HepG2 (cell line): ENCODE results near the gene EGLN1. TPM values are rescaled to one million over a fixed set of nuclear protein-coding genes. Genes with fewer than 3 reads are reported as not detected.

ENCODE experiments used
- ARID5B ChIP-seq: IDR thresholded peaks from 2 replicates; pipeline ENCODE4 v1.4.0; 2020; ENCODE audit warnings: mild to moderate bottlenecking, missing genetic modification reagents
- ASH2L ChIP-seq: fragments of 300-600, 200-600 bp; sonication (generic); IDR thresholded peaks from 2 replicates; pipeline ENCODE4 v1.7.0; 2017; ENCODE audit warnings: low read depth, mild to moderate bottlenecking, moderate library complexity, mixed read lengths, low read length; ENCODE audit not compliant: insufficient read length
- BCL6 ChIP-seq: IDR thresholded peaks from 2 replicates; pipeline ENCODE4 v1.6.1; 2016; ENCODE audit warnings: missing genetic modification reagents, missing compliant biosample characterization
- CHD4 ChIP-seq: fragments of 200-600 bp; sonication (generic); IDR thresholded peaks from 2 replicates; pipeline ENCODE4 v1.7.0; 2017; ENCODE audit warnings: mild to moderate bottlenecking, low read length, borderline replicate concordance
- GZF1 ChIP-seq: sonication (generic); formaldehyde crosslinking; IDR thresholded peaks from 2 replicates; pipeline ENCODE4 v1.5.1; 2020; ENCODE audit warnings: mild to moderate bottlenecking, missing genetic modification reagents
- MXD3 ChIP-seq: IDR thresholded peaks from 2 replicates; pipeline ENCODE4 v1.6.1; 2016; ENCODE audit warnings: mild to moderate bottlenecking, missing biosample characterization, missing genetic modification reagents
- NRL ChIP-seq: sonication (generic); formaldehyde crosslinking; IDR thresholded peaks from 2 replicates; pipeline ENCODE4 v1.5.0; 2020; ENCODE audit warnings: missing genetic modification reagents, mild to moderate bottlenecking, moderate library complexity, borderline replicate concordance
- SALL2 ChIP-seq: sonication (generic); formaldehyde crosslinking; IDR thresholded peaks from 2 replicates; pipeline ENCODE4 v1.8.1; 2023; ENCODE audit warnings: mild to moderate bottlenecking, missing genetic modification reagents, inconsistent platforms
- TBX2 ChIP-seq: sonication (generic); formaldehyde crosslinking; IDR thresholded peaks from 2 replicates; pipeline ENCODE4 v1.5.0; 2020; ENCODE audit warnings: missing genetic modification reagents, mild to moderate bottlenecking, borderline replicate concordance
- TBX3 ChIP-seq: fragments of 450-650 bp; IDR thresholded peaks from 2 replicates; pipeline ENCODE4 v1.6.1; 2017; ENCODE audit warnings: antibody characterized with exemption, mild to moderate bottlenecking, inconsistent platforms, borderline replicate concordance
- TMF1 ChIP-seq: sonication (generic); formaldehyde crosslinking; IDR thresholded peaks from 2 replicates; pipeline ENCODE4 v1.8.1; 2022; ENCODE audit warnings: low read depth, missing genetic modification reagents
- ZNF333 ChIP-seq: sonication (generic); formaldehyde crosslinking; IDR thresholded peaks from 2 replicates; pipeline ENCODE4 v1.4.0; 2020; ENCODE audit warnings: mild to moderate bottlenecking, missing genetic modification reagents, borderline replicate concordance
- ZNF407 ChIP-seq: sonication (generic); formaldehyde crosslinking; IDR thresholded peaks from one replicate; pipeline ENCODE4 v1.5.1; 2020; ENCODE audit warnings: mild to moderate bottlenecking, missing genetic modification reagents; ENCODE audit errors: not compliant biosample characterization
- ZNF468 ChIP-seq: sonication (generic); formaldehyde crosslinking; IDR thresholded peaks from 2 replicates; pipeline ENCODE4 v1.8.0; 2022; ENCODE audit warnings: mild to moderate bottlenecking, moderate library complexity, missing genetic modification reagents
- ZNF749 ChIP-seq: sonication (generic); formaldehyde crosslinking; IDR thresholded peaks from 2 replicates; pipeline ENCODE4 v1.8.0; 2022; ENCODE audit warnings: mild to moderate bottlenecking, missing genetic modification reagents, moderate library complexity, borderline replicate concordance
- polyA plus RNA-seq, 8 experiments: library from polyadenylated mRNA; depleted of rRNA in 3 of 8; stranded (reverse) in 7 of 8; unstranded in 1 of 8; fragments of >200 nt; fragmentation: Illumina TruSeq in 4 of 8; extraction: Trizol in 4 of 8; gene quantifications; 2 replicates each; pipeline versions ENCODE4 v1.2.1 to v1.2.3, GENCODE V29; 2011 to 2016; ENCODE audit warnings: low read depth in 4 of 8, missing spikeins in 1 of 8, mixed read lengths in 1 of 8; ENCODE audit not compliant: insufficient read depth in 1 of 8
- total RNA-seq, 5 experiments: library from RNA; depleted of rRNA; stranded (reverse); fragments of >200 nt; fragmentation: Illumina TruSeq; extraction: Trizol; gene quantifications; 2 replicates each; pipeline ENCODE4 v1.2.3, GENCODE V29; 2016; ENCODE audit warnings: low read depth in 1 of 5

The EGLN1 gene
- total and polyA plus RNA-seq, 2 of the 13 experiments (the other 11 are each of a cell fraction or from before 2014, with no cell fraction given): 34.4 to 44.1 TPM

- TF ChIP-seq ARID5B (CRISPR knock-in tag) (no peak), TBX2 (CRISPR knock-in tag) (peak; percentile 14; the same call in 1 of the 2 replicates), TMF1 (CRISPR knock-in tag) (0 out of 2 replicates have a peak, but pooled peaks have one; percentile 8), MXD3 (CRISPR knock-in tag) (0 out of 2 replicates have a peak, but pooled peaks have one; percentile 4), SALL2 (0 out of 2 replicates have a peak, but pooled peaks have one; percentile 3), ZNF407 (CRISPR knock-in tag) (no peak), ZNF468 (CRISPR knock-in tag) (no peak), TBX3 (no peak), BCL6 (CRISPR knock-in tag) (0 out of 2 replicates have a peak, but pooled peaks have one; percentile 28), ASH2L (peak; percentile 12), ZNF333 (CRISPR knock-in tag) (0 out of 2 replicates have a peak, but pooled peaks have one; percentile 31), GZF1 (CRISPR knock-in tag) (0 out of 2 replicates have a peak, but pooled peaks have one; percentile 68), CHD4 (no peak), ZNF749 (no peak), NRL (CRISPR knock-in tag) (0 out of 2 replicates have a peak, but pooled peaks have one; percentile 27)
Measured at GRCh38 chr1:231420959-231421545, 1.0 kb downstream of the EGLN1 start (continued).
